ENCODE results near the gene AOAH. TPM values are rescaled to one million over a fixed set of nuclear protein-coding genes. Genes with fewer than 3 reads are reported as not detected.

Gene AOAH
- total and polyA plus RNA-seq, 2 of the 4 experiments (the other 2 are of a cell fraction), result not detected

DNA sequence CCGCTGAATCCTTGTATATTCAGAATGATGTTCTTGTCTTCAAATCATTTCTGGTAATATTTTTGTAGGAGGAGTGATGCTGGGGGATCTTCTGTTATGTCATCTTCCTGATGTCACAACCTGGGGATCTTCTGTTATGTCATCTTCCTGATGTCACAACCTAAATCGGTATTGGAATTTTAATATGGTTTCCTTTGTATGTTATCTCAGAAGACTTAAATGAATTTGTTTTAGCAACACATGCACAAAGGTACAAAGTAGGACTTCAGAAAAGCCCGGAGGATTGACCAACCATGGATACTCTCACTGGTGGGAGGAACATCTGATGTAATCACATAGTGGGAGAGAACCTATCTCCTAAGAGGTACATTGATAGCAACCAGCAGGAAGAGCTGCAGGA, 9.1 kb upstream of the AOAH start:
- CTCF ChIA-PET, result no interaction called here
- H4K91ac ChIP-seq (ENCODE audit: insufficient read depth, low read depth, low read length), result no peak overlapping the region
- DNase-seq, result no peak
- H3K14ac ChIP-seq (replicated peaks; ENCODE audit: low read depth, low read length), result no peak overlapping the region
- H2BK120ac ChIP-seq (ENCODE audit: low read depth, low read length), result no peak overlapping the region
- H3K4me1 ChIP-seq (ENCODE audit: control insufficient read depth, insufficient read depth, low read length), result no peaks in the 10 kb centered on the region
- in situ Hi-C loops (cut with MboI; ENCODE audit: low sequenced_read_pairs) (no loop called here), intact Hi-C loops (cut with micrococcal nuclease) (no loop called here), dilution Hi-C loops (cut with HindIII; ENCODE audit: low sequenced_read_pairs, unreplicated experiment) (no loop called here)
- no peak overlapping the region for H3K56ac ChIP-seq (ENCODE audit: extremely low read depth, insufficient read depth, low read length)
- TF ChIP-seq FOS (IDR thresholded peaks at IDR 0.05; ENCODE audit: low read depth, low read length) (no peak), SMC3 (IDR thresholded peaks at IDR 0.05; ENCODE audit: low read depth, low read length) (no peak), NFE2L2 (IDR thresholded peaks at IDR 0.05; ENCODE audit: low read depth, low read length) (no peak)
- TF ChIP-seq, protein P1, sequence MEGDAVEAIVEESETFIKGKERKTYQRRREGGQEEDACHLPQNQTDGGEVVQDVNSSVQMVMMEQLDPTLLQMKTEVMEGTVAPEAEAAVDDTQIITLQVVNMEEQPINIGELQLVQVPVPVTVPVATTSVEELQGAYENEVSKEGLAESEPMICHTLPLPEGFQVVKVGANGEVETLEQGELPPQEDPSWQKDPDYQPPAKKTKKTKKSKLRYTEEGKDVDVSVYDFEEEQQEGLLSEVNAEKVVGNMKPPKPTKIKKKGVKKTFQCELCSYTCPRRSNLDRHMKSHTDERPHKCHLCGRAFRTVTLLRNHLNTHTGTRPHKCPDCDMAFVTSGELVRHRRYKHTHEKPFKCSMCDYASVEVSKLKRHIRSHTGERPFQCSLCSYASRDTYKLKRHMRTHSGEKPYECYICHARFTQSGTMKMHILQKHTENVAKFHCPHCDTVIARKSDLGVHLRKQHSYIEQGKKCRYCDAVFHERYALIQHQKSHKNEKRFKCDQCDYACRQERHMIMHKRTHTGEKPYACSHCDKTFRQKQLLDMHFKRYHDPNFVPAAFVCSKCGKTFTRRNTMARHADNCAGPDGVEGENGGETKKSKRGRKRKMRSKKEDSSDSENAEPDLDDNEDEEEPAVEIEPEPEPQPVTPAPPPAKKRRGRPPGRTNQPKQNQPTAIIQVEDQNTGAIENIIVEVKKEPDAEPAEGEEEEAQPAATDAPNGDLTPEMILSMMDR (conservative IDR thresholded peaks at IDR 0.05; ENCODE audit: low read depth, low read length), result no peak
- TF ChIP-seq, protein P2, sequence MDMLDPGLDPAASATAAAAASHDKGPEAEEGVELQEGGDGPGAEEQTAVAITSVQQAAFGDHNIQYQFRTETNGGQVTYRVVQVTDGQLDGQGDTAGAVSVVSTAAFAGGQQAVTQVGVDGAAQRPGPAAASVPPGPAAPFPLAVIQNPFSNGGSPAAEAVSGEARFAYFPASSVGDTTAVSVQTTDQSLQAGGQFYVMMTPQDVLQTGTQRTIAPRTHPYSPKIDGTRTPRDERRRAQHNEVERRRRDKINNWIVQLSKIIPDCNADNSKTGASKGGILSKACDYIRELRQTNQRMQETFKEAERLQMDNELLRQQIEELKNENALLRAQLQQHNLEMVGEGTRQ (IDR thresholded peaks at IDR 0.05; ENCODE audit: low read depth, low read length), result no peak
- no peak for ATAC-seq (ENCODE audit: low read depth)
- H2BK5ac ChIP-seq (ENCODE audit: low read depth, low read length, poor library complexity, severe bottlenecking), result no peak overlapping the region
- no peak overlapping the region for H2AK9ac ChIP-seq (replicated peaks; ENCODE audit: low read depth, low read length, poor library complexity)
- H2BK15ac ChIP-seq (ENCODE audit: low read depth, low read length), result no peak overlapping the region
- no peak overlapping the region for H3K23ac ChIP-seq (ENCODE audit: low read depth, low read length)
- H3K27me3 ChIP-seq (ENCODE audit: control insufficient read depth, insufficient read depth, low read length), result no peaks in the 10 kb centered on the region
- no peak overlapping the region for H3K27ac ChIP-seq (ENCODE audit: insufficient read depth, low read length)
- no peak overlapping the region for H4K5ac ChIP-seq (ENCODE audit: low read depth, low read length)
- no peak overlapping the region for H3K4me2 ChIP-seq (ENCODE audit: low read depth, low read length)
- no peaks in the 10 kb centered on the region for H3K36me3 ChIP-seq (ENCODE audit: control insufficient read depth, insufficient read depth, low read length)
- no peak overlapping the region for H3K4ac ChIP-seq (ENCODE audit: low read depth, low read length)
- no TSS peak for BruUV-seq (replicated peaks)
- WGBS, 2 experiments (ENCODE audit: extremely low coverage in 2 of 2, insufficient read length in 1 of 2), result 20% methylated on average over 1 of the region's 3 CpGs; no CpG with 5 or more reads in 1 of the 2 experiments
- H3K9me3 ChIP-seq (ENCODE audit: control insufficient read depth, insufficient read depth, low read length), result no peaks in the 10 kb centered on the region
- H2BK20ac ChIP-seq (ENCODE audit: low read depth, low read length), result no peak overlapping the region
- H3K4me3 ChIP-seq (ENCODE audit: insufficient read depth, low read depth, low read length), result no peak overlapping the region
- H3K79me1 ChIP-seq (ENCODE audit: low read depth in 1 of 2, low read length in 2 of 2), result no peaks in the 10 kb centered on the region
- H4K20me1 ChIP-seq (ENCODE audit: insufficient read depth, low read length), result no peaks in the 10 kb centered on the region
- no peak overlapping the region for H2AK5ac ChIP-seq (ENCODE audit: low read depth, low read length)
- H3K18ac ChIP-seq (ENCODE audit: low read depth, low read length), result no peak overlapping the region
- no peak overlapping the region for H2AFZ ChIP-seq (replicated peaks; ENCODE audit: low read length, poor library complexity)
- POLR2A ChIA-PET (ENCODE audit: unreplicated experiment), result no interaction called here
- H4K8ac ChIP-seq (ENCODE audit: low read depth in 2 of 2, low read length in 2 of 2), result no peak overlapping the region
- no peak overlapping the region for H3K9ac ChIP-seq (ENCODE audit: low read depth, low read length)
- H3K9me1 ChIP-seq (ENCODE audit: insufficient read depth, low read length), result no peaks in the 10 kb centered on the region

Data from IMR-90 (cell line).